GM12878 (cell line): Measurements from ENCODE around the gene SORCS2. TPM values are rescaled to one million over a fixed set of nuclear protein-coding genes. Genes with fewer than 3 reads are reported as not detected.

Experiments used
- ATAC-seq: fragments of 200-7000 bp; cut with Tn5 transposase; 3 replicates; pipeline ENCODE4 v1.9.1; 2020; ENCODE audit warnings: mild to moderate bottlenecking, moderate library complexity
- BruUV-seq: library from RNA; stranded (reverse); fragments of 400-500 nt; replicated peaks from 2 replicates; lab custom pipeline; 2021; lab: Mats Ljungman, UMichigan
- CTCF ChIA-PET: fragments of 300-600 bp; sonication (Branson Sonifier 250); formaldehyde crosslinking; extraction: SDS; loops from one replicate; lab custom pipeline; 2021; ENCODE audit warnings: inconsistent platforms; lab: Yijun Ruan, JAX
- POLR2A ChIA-PET: fragments of 350-600 bp; formaldehyde crosslinking; extraction: SDS; loops from one replicate; lab custom pipeline; 2021; ENCODE audit warnings: inconsistent platforms; lab: Charles Lee
- RAD21 ChIA-PET: fragments of 300-600 bp; sonication (Branson Sonifier 250); formaldehyde crosslinking; loops from one replicate; lab custom pipeline; 2023; ENCODE audit warnings: antibody characterized with exemption; ENCODE audit not compliant: unreplicated experiment; lab: Charles Lee
- SMC1A ChIA-PET: fragments of 300-600 bp; sonication (Branson Sonifier 250); formaldehyde crosslinking; loops from one replicate; lab custom pipeline; 2023; ENCODE audit not compliant: unreplicated experiment, uncharacterized antibody; lab: Charles Lee
- DNase-seq: peaks from one replicate; pipeline ENCODE4 v3.0.0-alpha.2; 2011; ENCODE audit warnings: low read depth, low spot score
- FAIRE-seq: peaks from 3 replicates; lab custom pipeline; 2011; peaks lifted over from hg19 to GRCh38; lab: Jason Lieb, UNC
- H2AFZ ChIP-seq: 2 replicates; pipeline ENCODE4 v1.6.0; 2011; ENCODE audit warnings: low read depth, low read length, control low read depth; ENCODE audit not compliant: control insufficient read depth
- H3K27ac ChIP-seq: 2 replicates; pipeline ENCODE4 v1.5.1; 2011; ENCODE audit warnings: control low read depth; ENCODE audit not compliant: control insufficient read depth, insufficient read depth
- H3K27me3 ChIP-seq, 2 experiments: replicated peaks in 1 of 2; 2 replicates each; pipeline versions ENCODE4 v1.6.0 to v1.6.1; 2011; ENCODE audit warnings: low read length in 1 of 2; ENCODE audit not compliant: control insufficient read depth in 2 of 2, insufficient read depth in 2 of 2
- H3K36me3 ChIP-seq, 2 experiments: 2 replicates each; pipeline ENCODE4 v1.5.1; 2011; ENCODE audit warnings: low read length in 1 of 2; ENCODE audit not compliant: control insufficient read depth in 2 of 2, insufficient read depth in 2 of 2
- H3K4me1 ChIP-seq: 2 replicates; pipeline ENCODE4 v1.6.1; 2011; ENCODE audit warnings: mild to moderate bottlenecking, low read length, moderate library complexity, mixed read lengths; ENCODE audit not compliant: control insufficient read depth, insufficient read depth
- H3K4me2 ChIP-seq: 2 replicates; pipeline ENCODE4 v1.6.0; 2011; ENCODE audit warnings: control low read depth; ENCODE audit not compliant: control insufficient read depth, insufficient read depth
- H3K4me3 ChIP-seq: fragments of 200-600 bp; sonication (generic); 2 replicates; pipeline ENCODE4 v1.5.1; 2016
- H3K79me2 ChIP-seq: 2 replicates; pipeline ENCODE4 v1.6.0; 2011; ENCODE audit warnings: low read length; ENCODE audit not compliant: control insufficient read depth, insufficient read depth
- H3K9ac ChIP-seq: 2 replicates; pipeline ENCODE4 v1.8.0; 2011; ENCODE audit warnings: low read length, control low read depth, mixed read lengths; ENCODE audit not compliant: control insufficient read depth, insufficient read depth
- H3K9me3 ChIP-seq: replicated peaks from 3 replicates; pipeline ENCODE4 v1.5.1; 2011; ENCODE audit warnings: mild to moderate bottlenecking, low read length; ENCODE audit not compliant: control insufficient read depth, insufficient read depth
- H4K20me1 ChIP-seq: 2 replicates; pipeline ENCODE4 v1.6.0; 2011; ENCODE audit not compliant: control insufficient read depth, insufficient read depth
- CHD2 ChIP-seq: IDR thresholded peaks from 2 replicates; pipeline ENCODE4 v1.6.1; 2011; ENCODE audit warnings: low read depth, low read length, improper control_type of control experiment, borderline replicate concordance
- CREB1 ChIP-seq: IDR thresholded peaks from 2 replicates; pipeline ENCODE4 v1.6.1; 2012; ENCODE audit warnings: low read depth, mild to moderate bottlenecking, inconsistent platforms
- FOXM1 ChIP-seq: IDR thresholded peaks from 2 replicates; pipeline ENCODE4 v1.6.1; 2012; ENCODE audit warnings: low read depth, mild to moderate bottlenecking, inconsistent platforms, low read length, moderate library complexity
- GATAD2B ChIP-seq: fragments of 450-650 bp; conservative IDR thresholded peaks from 2 replicates; pipeline ENCODE4 v1.6.1; 2017; ENCODE audit warnings: low read depth, mild to moderate bottlenecking, moderate library complexity
- HDGF ChIP-seq: fragments of 450-650 bp; IDR thresholded peaks from 2 replicates; pipeline ENCODE4 v1.6.1; 2016; ENCODE audit warnings: antibody characterized with exemption
- KAT2A ChIP-seq: conservative IDR thresholded peaks from 2 replicates; pipeline ENCODE4 v1.6.1; 2011; ENCODE audit warnings: low read depth, low read length; ENCODE audit not compliant: control insufficient read depth
- NFIC ChIP-seq: IDR thresholded peaks from 2 replicates; pipeline ENCODE4 v1.6.1; 2012; ENCODE audit warnings: low read depth, mild to moderate bottlenecking, inconsistent platforms, low read length, moderate library complexity
- PAX8 ChIP-seq: fragments of 450-650 bp; IDR thresholded peaks from 2 replicates; pipeline ENCODE4 v1.6.1; 2017; ENCODE audit warnings: mild to moderate bottlenecking, moderate library complexity
- RAD21 ChIP-seq: IDR thresholded peaks from 2 replicates; pipeline ENCODE4 v1.6.1; 2011; ENCODE audit warnings: mild to moderate bottlenecking, low read depth, low read length, moderate library complexity; ENCODE audit not compliant: insufficient read depth
- RELA ChIP-seq: fragments of 450-650 bp; IDR thresholded peaks from 2 replicates; pipeline ENCODE4 v1.8.0; 2014; ENCODE audit warnings: borderline replicate concordance; ENCODE audit not compliant: partially characterized antibody
- SRF ChIP-seq, 2 experiments: IDR thresholded peaks; 2 replicates each; pipeline ENCODE4 v1.6.1; 2011; ENCODE audit warnings: low read depth in 2 of 2, low read length in 2 of 2, mild to moderate bottlenecking in 1 of 2, moderate library complexity in 1 of 2
- YY1 ChIP-seq: IDR thresholded peaks from 2 replicates; pipeline ENCODE4 v1.6.1; 2011; ENCODE audit warnings: low read depth, mild to moderate bottlenecking, low read length
- ZNF384 ChIP-seq: IDR thresholded peaks from 2 replicates; pipeline ENCODE4 v1.6.1; 2012; ENCODE audit warnings: low read depth, mild to moderate bottlenecking, low read length, improper control_type of control experiment, borderline replicate concordance
- WGBS: methylation state at CpG from one replicate; pipeline ENCODE4 v1.1.6; 2016; ENCODE audit warnings: low lambda C conversion rate; ENCODE audit not compliant: insufficient replicate concordance, insufficient coverage; ENCODE audit errors: missing lambda C conversion rate; 5-methylcytosine and 5-hydroxymethylcytosine counted together
- in situ Hi-C: fragments of 300-500 bp; cut with MboI; formaldehyde crosslinking; loops from 9 replicates; pipeline ENCODE4 v1.14.3; 2018; ENCODE audit warnings: mixed read lengths
- intact Hi-C: fragments of 100-400 bp; cut with micrococcal nuclease; formaldehyde crosslinking; loops from one replicate; pipeline ENCODE4 v1.14.2; 2022; ENCODE audit not compliant: unreplicated experiment
- polyA plus RNA-seq, 11 experiments: library from polyadenylated mRNA; depleted of rRNA in 4 of 11; unstranded in 6 of 11; stranded (reverse) in 5 of 11; fragments of >200 nt; fragmentation: Nextera tagmentation in 4 of 11; fragmentation: Illumina TruSeq in 1 of 11; extraction: Ambion mirVana in 4 of 11; extraction: Trizol in 1 of 11; gene quantifications; 1 replicate in 1 of 11; 2 replicates in 10 of 11; pipeline versions ENCODE4 v1.2.1 to v1.2.3, GENCODE V29; 2011 to 2016; ENCODE audit warnings: inconsistent platforms in 2 of 11, missing spikeins in 2 of 11, low read depth in 1 of 11
- total RNA-seq, 4 experiments: library from RNA; depleted of rRNA in 3 of 4; stranded (reverse); fragments of >200 nt in 3 of 4; fragmentation: Illumina TruSeq in 1 of 4; extraction: Trizol in 1 of 4; gene quantifications; 2 replicates each; pipeline versions ENCODE4 v1.2.1 to v1.2.3, GENCODE V29; 2013 to 2021
- TF ChIP-seq, protein P1 (sequence below): fragments of 450-650 bp; formaldehyde crosslinking; IDR thresholded peaks from 2 replicates; pipeline ENCODE4 v1.4.0; 2020; ENCODE audit warnings: mild to moderate bottlenecking, moderate library complexity
- TF ChIP-seq, protein P2 (sequence below): fragments of 450-650 bp; IDR thresholded peaks from 2 replicates; pipeline ENCODE4 v1.6.1; 2016; ENCODE audit warnings: mild to moderate bottlenecking
- TF ChIP-seq, protein P3 (sequence below): IDR thresholded peaks from 2 replicates; pipeline ENCODE4 v1.6.1; 2012; ENCODE audit warnings: low read depth, low read length, improper control_type of control experiment

The SORCS2 gene
- total and polyA plus RNA-seq, 10 of the 15 experiments (the other 5 are each of a cell fraction or from before 2014, with no cell fraction given): 0.01 to 0.15 (median 0.05) TPM; not detected in 5

DNA sequence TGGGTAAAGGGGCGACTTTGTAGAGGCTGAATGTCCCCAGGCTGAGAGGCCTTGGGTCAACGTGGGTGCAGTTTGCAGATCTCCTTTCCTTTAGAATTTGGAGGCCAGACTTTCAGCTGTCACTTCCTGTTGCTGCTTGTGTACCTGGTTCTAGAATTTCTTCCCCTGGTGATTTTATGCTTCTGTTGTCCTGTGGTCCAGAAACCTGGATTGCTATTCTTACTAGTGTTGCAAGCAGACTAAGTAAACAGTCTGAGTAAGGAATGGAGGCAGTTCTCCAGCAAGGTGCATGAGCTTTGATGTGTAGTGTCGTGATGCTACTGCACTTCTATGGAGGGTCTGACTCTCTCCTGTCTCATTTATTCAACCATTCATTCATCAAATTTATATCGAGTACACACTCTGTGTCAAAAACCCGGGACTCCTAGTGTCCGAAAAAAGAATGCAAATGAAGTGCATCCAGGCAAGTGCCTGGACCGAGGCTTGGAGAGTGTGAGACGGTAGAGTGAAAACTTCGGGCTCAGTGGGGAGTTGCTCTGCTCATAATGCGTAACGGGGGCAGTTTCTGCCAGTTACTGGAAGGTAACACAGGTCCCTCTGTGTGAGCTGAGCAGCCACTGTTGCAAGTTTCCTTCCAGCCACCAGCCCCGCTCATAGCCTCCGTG, 83.3 kb downstream of the SORCS2 start:
- Histone ChIP-seq H2AFZ (no peak overlapping the region), H3K9me3 (no peaks in the 10 kb centered on the region), H4K20me1 (no peaks in the 10 kb centered on the region), H3K9ac (no peak overlapping the region), H3K27me3 (no peaks in the 10 kb centered on the region; a peak in 1 of 4 replicates), H3K4me3 (no peak overlapping the region), H3K36me3 (no peaks in the 10 kb centered on the region), H3K4me1 (no peaks in the 10 kb centered on the region), H3K79me2 (no peaks in the 10 kb centered on the region), H3K27ac (no peak overlapping the region), H3K4me2 (no peak overlapping the region)
- RAD21 ChIA-PET: no interaction called here
- SMC1A ChIA-PET: no interaction called here
- in situ Hi-C loops: no loop called here
- intact Hi-C loops: no loop called here
- POLR2A ChIA-PET: no interaction called here
- 40% methylated on average over 13 of the region's 13 CpGs for WGBS
- TF ChIP-seq CHD2 (no peak), ZNF384 (no peak), GATAD2B (no peak), CREB1 (no peak), YY1 (no peak), PAX8 (no peak), RAD21 (no peak), FOXM1 (no peak), KAT2A (no peak), HDGF (no peak), NFIC (no peak), SRF (IDR thresholded peaks at IDR 0.05; ENCODE audit: low read depth in 2 of 2, low read length in 2 of 2) (no peak), RELA (no peak)
- TF ChIP-seq, protein P1, sequence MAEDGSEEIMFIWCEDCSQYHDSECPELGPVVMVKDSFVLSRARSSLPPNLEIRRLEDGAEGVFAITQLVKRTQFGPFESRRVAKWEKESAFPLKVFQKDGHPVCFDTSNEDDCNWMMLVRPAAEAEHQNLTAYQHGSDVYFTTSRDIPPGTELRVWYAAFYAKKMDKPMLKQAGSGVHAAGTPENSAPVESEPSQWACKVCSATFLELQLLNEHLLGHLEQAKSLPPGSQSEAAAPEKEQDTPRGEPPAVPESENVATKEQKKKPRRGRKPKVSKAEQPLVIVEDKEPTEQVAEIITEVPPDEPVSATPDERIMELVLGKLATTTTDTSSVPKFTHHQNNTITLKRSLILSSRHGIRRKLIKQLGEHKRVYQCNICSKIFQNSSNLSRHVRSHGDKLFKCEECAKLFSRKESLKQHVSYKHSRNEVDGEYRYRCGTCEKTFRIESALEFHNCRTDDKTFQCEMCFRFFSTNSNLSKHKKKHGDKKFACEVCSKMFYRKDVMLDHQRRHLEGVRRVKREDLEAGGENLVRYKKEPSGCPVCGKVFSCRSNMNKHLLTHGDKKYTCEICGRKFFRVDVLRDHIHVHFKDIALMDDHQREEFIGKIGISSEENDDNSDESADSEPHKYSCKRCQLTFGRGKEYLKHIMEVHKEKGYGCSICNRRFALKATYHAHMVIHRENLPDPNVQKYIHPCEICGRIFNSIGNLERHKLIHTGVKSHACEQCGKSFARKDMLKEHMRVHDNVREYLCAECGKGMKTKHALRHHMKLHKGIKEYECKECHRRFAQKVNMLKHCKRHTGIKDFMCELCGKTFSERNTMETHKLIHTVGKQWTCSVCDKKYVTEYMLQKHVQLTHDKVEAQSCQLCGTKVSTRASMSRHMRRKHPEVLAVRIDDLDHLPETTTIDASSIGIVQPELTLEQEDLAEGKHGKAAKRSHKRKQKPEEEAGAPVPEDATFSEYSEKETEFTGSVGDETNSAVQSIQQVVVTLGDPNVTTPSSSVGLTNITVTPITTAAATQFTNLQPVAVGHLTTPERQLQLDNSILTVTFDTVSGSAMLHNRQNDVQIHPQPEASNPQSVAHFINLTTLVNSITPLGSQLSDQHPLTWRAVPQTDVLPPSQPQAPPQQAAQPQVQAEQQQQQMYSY (CRISPR knock-in tag): no peak
- TF ChIP-seq, protein P2, sequence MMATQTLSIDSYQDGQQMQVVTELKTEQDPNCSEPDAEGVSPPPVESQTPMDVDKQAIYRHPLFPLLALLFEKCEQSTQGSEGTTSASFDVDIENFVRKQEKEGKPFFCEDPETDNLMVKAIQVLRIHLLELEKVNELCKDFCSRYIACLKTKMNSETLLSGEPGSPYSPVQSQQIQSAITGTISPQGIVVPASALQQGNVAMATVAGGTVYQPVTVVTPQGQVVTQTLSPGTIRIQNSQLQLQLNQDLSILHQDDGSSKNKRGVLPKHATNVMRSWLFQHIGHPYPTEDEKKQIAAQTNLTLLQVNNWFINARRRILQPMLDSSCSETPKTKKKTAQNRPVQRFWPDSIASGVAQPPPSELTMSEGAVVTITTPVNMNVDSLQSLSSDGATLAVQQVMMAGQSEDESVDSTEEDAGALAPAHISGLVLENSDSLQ: no peak
- TF ChIP-seq, protein P3, sequence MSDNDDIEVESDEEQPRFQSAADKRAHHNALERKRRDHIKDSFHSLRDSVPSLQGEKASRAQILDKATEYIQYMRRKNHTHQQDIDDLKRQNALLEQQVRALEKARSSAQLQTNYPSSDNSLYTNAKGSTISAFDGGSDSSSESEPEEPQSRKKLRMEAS: no peak
- FAIRE-seq: no peak
- DNase-seq: no peak
- CTCF ChIA-PET: no interaction called here
- ATAC-seq: no peak
- no TSS peak for BruUV-seq
